ENCODE measurements around the gene EBF3.

EBF3 gene

DNA sequence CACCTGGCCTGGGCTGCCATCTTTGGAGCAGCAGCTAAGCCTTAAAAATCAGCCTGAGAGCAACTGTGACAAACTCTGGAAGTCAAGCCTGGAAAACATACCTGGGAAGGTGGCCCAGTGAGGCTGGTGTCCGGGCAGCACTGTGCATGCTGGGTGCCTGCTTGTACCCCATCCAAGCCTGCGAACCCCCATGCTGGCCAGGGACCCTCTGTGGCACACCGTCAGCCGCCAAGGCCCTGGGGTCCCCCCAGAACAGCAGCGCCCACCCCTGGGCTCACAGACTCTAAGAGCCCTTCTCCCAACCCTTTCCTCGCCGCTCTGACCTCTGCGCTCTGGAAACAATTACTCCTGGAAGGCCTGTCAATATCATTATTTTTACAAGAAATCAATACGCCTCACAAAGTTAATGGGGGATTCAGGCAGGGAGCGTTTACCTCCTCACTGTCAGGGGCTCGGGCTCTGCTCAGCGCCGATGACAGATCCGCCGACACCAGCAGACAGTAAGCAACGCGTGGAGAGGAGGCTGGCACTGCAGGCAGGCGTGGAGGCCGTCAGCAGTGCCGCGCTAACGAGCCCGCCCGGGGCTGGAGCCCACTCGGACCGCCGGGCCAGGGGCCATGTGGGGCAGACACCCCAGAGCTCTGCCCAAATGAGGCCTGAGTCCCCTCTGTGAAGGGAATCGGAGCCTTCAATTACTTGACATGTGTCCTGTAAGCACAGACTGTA, 54.4 kb downstream of the EBF3 start:
- DNase-seq: no peak

DNA sequence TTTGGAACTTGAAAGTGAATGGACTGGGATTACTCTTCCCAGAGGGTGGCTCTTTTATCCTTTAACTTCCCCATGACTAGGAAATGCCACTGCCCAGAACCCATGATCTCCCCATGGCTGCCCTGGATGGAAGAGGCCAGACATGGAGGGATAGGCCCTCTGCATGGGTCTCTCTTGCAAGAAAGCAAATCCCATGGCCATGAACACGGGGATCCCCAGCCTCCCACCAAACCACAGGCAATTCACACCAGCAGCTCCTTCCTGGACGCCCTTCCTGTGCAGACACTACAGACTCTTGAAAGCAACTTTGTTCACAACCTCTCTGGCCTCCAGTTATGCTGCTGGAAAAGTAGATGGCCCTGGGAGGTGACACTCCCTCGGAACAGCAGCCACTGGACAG, 55.0 kb downstream of the EBF3 start:
- DNase-seq: no peak

DNA sequence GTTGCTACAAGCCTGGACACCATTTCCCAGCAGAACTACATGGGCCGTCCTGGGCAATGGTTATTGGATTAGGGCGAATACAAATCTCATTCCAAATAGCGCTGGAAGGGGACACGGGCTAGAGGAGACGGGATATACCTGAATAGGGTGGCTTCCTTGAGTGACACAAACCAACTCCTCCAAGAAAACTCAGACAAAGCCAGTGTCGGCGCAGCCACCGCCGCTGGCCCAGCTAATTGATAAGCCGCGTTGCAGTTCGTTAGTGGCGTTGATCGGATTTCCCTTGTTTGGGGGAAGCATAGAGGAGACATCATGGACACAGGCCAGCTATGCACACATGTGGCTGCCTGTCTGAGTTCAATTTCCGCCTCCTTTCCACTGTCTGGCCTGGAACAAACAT, 55.7 kb downstream of the EBF3 start:
- DNase-seq: no peak

DNA sequence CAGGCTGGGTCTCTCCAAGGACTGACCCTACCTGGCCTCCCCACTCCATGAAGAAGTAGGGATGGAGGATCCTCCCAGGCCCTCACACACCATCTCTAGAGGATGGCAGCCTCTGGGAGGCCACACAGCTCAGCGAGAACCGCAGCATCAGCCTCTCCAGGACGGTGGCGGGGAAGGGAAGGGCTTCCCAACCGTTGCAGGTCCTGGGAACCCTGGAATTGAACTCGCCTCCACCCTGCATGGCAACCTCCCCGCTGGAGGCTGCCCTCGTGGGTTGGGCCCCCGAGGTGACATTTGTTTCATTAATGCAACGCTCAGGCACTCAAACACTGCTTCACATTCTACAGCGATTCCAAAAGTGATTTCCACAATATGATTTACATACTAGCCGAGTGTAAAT, 58.5 kb downstream of the EBF3 start:
- no peak for DNase-seq

DNA sequence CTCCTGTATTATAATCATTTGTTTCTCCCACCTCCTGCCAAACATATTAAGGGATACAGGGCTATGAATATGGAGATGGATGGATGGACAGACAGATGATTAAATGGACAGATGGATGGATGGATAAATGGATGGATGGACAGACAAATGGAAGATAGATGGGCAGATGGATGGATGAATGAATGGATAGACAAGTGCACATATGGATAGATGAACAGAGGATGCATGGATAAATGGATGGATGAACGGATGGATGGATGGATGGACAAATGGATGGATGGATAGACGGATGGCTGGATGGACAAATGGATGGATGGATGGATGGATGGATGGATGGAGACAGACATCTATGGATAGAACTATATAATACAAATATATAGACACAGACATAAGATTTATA, 59.8 kb downstream of the EBF3 start:
- no peak for DNase-seq

DNA sequence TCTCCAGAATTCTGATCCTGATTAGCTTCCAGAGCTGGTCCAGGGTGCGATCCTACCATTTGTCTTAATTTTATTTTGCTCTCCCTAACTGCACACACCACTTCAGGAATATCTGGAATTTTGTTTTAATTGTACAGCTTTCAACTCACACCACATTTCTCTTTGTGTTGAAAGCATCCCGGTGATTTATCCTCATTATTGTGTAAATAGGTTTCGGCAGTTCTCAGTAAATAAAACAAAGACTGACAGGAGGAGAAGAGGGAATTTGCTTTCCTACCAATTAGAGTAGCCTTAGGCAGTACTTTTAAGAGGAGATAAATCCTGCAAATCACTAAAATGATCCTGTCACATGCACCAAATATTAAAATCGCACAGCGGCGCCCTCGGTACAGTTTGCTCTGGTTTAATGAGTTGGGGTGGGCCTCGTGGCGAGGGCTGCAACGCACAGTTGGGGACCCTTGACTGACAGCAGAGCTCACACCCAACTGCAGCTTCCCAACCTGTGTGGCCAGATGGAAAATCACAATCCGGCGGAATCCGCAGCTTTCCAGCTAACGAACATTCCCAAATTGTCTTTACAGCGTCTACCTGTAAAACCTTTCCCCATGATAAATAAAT, 62.6 kb downstream of the EBF3 start:
- DNase-seq: peak; percentile 70

DNA sequence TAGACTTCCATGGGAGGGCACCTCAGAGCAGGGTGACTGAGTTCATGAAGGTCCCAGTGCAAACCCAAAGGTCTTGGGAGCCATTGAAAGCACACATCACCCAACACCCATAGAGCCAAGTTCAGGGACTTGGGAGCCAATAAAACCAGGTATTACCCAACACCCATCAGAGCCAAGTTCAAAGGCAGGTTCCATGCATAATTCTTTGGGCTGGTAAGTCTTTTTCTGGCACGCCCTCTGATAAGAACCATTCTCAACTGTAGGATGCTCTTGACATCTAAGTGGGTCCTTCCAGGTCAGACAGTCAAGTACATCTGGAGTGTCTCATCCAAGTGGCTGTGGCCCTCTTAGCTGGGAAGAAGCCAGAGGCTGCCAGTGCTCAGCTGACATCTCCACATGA, 63.2 kb downstream of the EBF3 start:
- no peak for DNase-seq

DNA sequence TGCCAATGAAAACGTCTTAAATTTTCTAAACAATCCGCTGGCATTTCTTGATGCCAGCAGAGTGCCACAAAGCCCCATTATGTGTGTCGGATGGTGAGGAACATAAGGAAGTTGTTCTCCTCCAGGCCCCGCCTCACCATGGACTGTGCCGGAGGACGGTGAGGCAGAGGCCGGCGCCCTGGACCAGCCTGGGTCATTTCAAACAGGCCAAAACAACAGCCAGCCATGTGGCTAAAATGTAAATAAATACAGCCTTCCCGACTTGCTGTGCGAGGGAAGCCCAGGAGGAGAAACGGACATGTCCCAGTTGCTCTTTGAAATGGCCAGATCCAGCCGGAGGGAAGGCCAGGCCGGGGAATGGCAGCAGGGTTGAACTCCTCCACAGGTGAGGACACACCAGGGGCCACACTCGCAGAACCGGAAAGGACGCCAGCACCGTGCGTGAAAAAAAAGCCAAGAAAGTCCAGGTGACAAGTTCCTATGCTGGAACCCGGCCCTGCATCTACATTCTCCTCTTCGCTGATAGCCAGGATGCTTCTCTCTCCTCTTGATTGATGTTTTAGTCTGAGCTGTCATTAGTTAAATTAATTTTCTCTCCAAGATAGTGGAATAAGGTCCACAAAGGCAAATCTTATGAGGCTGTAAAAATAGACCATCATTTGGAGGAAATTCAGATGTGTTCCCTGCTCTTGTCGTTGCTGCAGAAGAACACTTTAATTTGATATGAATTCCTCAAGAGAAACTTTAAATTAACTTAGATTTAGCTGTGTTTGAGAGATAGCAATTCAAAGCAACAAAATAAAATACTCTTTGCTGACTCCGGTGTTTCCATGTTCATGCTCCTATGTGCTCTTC, 64.6 kb downstream of the EBF3 start:
- DNase-seq: no peak

DNA sequence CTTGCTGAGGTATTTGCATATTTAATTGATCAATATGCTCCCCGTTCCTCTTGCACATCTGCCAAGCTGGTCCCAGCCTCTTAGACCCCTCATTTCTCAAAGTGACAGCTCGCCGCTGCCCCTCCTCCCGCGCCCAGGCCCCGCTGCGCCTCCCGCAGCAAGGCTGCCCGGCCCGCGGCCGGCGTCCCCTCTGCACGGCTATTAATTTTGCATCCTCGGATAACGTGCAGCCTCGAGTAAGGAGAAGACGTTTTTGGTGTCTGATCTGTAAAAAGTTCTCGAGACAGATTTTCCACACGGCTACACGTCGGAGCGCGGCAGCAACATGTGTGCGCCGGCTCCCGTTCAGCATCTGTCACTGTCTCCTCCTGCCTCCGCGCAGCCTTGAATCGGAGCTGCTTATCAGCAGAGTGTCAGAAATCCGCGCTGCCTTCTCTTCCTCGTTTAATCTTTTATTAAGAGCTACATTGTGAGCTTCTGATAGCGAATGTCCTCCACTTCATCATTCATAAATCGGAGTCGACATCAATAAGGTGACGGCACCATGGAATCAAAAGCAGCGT, 65.3 kb downstream of the EBF3 start:
- no peak for DNase-seq

DNA sequence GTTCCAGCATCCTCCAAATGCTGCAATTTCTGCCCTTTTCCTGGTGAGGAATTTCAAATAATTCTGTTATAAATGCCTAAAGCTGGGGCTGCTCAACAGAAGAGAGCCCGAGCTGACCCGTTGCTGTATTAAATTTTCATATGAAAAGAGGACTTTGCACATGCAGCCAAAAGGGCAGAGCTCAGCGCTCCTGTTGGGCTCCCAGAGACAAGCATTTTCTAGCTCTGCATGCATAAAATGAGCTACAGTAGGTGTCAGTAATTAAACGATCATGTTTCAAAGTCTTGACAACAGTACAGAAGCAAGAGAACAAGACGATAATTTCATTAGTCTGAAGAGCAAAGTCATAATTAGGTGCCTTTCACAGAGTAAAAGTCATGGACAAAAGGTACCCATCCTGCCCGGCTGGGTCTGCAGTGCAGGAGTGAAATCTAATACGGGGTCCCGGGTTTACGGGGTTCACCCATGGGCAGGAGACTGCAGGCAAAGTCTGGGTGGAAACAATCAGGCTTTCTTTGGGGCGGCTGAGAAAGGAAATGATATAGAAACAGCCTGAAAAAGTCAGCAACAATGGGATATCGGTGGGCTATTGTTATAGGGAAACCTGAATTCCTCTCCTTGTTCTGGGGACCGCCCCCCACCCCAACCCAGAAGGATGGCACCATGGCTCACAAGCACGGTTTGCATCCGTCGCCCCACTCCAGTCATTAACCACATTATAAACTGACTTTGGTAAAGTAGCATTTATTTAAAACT, 66.0 kb downstream of the EBF3 start:
- peak; percentile 78 for DNase-seq

DNA sequence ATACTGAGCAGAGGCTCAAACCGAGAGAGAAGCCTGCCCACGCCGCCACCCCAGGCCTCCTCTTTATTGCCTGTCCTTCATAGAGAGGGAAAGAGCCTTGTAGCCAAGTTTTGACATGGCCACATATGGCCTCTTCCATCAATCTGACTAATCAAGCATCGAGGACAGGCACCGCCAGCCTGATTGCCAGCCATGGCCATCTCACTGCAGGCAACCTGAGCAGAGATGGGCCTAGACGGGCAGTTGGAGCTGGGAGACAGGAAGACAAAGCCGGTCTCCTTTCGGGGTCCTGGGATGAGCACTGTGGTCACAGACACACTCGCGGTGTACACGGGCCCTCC, 67.2 kb downstream of the EBF3 start:
- DNase-seq: no peak

DNA sequence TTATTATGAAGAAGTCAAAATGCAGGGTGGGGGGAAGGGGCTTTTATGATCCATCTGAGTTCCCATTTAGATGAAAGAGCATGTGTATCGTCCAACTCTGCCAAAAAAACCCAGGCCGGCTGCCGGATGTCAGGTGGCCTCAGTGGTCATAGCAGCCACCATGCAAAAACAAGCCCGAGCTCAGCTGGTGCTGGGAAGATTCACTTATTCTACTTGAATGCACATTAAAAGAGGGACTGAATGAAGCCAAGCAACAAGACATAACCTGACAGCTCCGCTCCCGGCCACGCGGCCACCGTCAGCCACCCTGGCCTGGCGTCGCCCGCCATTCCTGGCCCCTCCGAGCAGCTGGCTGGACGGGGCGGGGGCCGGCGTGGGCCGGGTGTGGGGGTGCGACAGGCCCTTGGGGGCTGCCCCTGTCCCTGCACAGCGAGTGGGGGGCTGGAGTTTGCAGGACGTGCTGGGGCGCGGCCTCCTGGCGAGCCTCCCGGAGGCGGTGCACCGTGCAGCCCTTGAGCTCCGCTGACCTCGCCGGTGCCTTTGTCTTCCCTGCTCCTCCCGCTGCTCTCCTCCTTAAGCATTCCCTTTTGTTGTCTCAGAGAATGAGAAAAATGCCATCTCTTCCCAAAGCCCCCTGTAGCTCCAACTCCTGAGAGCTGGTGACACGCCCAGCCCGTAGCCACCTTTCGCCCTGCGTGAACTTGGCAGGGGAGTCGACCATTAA, 67.8 kb downstream of the EBF3 start:
- DNase-seq: no peak

DNA sequence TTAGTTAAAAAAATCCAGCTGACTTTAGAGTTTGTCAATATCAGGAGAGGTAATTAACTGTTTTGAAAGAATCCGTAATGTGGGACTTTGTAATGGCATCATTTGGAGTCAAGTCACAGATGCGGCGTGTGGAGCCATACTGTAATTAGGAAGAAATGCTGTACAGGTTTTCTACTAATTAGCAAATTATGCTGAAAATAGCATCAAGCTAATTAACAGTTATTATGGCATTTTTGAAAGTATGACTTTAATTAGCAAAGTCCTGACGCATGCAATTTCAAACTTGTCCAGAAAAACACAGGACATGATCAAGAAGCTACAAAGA, 68.3 kb downstream of the EBF3 start:
- no peak for DNase-seq

DNA sequence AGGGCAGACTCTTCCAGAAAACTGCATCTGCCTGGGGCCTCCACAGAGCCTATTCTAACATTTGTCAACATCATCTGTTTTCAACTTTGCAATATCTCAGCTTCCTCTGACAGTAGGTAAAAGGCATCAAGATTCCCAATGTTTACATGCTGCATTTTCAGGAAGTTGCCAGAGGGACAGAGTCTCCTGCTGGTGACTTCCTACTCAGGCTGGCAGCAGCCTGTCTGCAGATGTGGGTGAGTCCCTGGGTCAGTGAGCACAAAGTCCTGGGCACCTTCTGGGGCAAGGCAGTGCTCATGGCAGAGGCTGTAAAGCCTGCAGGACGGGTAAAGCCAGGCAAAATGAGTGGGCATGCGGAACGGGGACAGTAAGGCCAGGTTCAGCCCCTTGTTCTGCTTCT, 69.4 kb downstream of the EBF3 start:
- peak; percentile 38 for DNase-seq

DNA sequence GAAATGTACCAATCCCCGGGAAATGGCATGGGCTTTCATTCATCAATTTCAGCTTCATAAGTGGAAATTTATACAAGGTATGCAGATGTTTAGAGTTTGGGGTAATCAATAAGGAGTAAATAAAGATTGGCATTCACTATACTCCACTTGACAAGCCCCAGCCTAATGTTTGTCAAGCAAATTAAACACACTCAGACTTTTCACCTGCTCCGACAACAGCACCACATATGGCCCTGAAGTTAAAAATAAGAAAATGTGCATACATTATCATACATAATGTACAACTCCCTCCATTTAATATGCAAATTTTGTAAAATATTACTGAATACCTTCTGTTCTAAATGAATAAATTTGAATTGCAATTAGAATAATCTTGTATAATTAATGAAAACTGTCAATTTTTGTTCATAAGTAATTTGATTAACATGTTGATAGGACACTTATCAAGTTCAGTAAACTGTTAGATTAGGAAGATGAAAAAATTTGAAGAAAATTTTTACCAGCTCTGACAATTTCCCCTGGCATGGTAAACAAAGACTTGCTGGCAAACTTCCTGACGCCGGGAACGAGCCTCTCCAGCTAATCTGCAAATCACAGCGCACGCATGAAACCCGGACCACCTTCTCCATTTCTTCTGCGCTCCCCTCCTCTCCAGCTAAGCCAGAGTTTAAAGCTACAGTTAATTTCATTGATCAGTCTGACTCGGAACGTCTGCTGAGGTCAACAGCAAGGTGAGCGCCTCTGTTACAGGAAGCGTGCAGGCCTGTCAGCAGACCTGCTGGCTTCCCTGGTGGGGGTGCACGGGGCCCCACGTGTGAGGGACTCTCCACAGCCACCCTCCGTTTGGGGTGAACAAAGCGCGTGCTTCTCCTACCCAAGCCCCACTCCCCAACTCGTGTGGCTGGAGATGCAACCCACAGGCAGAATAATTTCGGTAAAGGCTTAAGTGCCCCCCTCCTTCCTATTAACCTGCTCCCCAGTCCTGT, 70.7 kb downstream of the EBF3 start:
- no peak for DNase-seq

DNA sequence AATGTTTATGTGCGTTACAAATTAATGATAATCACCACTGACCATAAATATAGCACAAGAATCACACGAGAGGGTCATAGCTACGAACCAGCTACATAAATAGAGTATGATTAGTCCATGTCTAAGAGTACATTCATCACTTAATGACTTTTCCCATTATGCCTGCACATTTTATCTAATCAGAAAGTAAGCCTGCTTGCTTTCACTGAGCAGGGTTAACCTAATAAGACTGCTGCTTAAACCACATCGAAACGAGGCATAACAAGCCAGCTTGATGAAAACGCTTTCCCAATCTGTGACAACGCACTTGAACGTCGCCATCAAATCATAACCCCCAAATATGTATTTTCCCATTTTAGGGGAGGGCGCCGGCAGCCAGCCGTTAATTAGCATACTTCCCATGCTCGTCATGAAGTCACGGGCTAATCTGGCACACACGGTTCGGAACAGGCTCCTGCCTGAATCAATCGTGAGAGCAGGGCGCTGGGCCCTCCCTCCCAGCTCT, 71.5 kb downstream of the EBF3 start:
- no peak for DNase-seq

DNA sequence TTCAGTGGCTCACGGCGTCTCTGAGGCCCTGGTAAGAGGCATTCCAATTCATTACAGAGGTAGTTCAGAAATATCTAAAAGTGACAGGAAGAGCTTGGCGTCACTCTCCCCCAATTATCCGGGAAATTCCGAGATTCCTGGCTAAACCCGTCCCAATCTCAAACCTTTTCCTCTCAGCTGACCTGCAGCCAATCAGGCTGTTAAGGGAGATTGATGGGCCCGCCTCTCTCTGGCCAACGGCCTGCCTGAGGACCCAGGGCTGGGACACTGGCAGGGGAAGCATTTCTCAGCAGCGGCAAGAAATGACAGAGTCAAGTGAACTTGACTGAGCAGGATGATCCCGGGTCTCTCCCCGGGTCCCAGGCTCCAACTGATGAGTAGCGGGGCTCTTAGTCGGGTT, 72.3 kb downstream of the EBF3 start:
- no peak for DNase-seq

DNA sequence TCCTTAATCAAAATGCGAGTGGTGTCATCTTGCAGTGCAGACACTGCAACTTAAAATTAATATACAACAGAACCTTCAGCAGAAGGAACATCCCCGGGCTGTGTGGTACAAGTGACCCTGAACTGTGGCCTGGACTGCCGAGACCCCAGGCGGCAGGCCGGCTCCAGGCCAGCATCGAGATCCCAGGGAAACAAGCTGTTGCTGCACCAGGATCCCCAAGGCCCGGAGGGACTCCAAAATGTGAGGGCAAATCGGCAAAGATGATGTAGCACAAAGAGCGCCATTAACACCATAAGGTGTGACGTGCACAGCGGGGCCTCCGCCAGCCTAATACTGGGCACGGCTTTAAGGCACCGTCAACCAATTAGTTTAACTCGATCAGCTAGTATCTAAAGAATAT, 73.9 kb downstream of the EBF3 start:
- no peak for DNase-seq

DNA sequence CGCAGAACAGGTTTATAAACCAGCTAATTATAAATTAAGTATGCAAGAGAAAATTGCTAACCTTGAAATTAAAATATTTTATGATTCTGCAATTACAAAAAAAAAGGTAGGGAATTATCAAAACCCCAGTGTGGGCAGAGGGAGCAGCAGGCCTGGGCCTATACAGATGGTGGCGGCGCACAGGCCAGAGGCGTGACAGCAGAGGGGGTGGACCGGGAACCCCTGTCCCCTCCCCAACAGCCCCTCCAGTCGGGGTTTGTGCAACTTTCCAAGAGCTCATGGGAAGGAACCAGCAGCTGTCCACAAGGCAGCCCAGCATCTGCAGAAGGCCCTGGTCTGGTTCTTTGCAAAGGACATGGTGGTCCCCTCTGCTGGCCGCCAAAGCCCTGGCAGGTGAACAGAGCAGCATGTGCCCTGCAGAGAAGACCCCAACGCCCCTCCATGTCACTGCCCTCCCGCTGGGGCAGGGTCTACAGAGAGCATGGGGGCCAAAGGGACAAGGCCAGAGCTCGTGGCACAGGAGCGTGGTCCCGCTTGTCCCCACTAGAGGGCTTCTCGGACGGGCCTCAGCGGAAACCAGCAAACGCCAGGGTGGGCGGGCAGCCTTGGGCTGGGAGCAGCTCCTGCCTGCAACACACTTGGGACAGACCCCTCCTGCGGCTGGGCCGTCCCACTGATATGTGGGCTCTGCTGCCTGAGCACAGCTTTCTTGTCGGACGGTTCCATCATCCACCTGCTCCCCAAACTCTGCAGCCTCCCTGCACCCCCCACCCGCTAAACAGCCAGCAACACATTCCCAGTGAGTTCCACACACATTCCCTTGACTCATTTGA, 75.1 kb downstream of the EBF3 start:
- peak; percentile 20 for DNase-seq
